GM06990 (cell line): Measurements from ENCODE around the gene RALA.

Experiments used
- DNase-seq: peaks from one replicate; pipeline ENCODE4 v3.0.0-alpha.2; 2011; ENCODE audit not compliant: insufficient read length; ENCODE audit errors: extremely low read depth
- H3K27me3 ChIP-seq: replicated peaks from 2 replicates; pipeline ENCODE4 v1.6.0; 2011; ENCODE audit warnings: low read length; ENCODE audit not compliant: control insufficient read depth, insufficient read depth
- H3K36me3 ChIP-seq: 2 replicates; pipeline ENCODE4 v1.5.1; 2011; ENCODE audit warnings: low read length; ENCODE audit not compliant: control insufficient read depth, insufficient read depth
- H3K4me3 ChIP-seq: replicated peaks from 2 replicates; pipeline ENCODE4 v1.5.1; 2011; ENCODE audit warnings: low read depth, mild to moderate bottlenecking, control low read depth, low read length
- TF ChIP-seq, protein P1 (sequence below): IDR thresholded peaks from 2 replicates; pipeline ENCODE4 v1.5.1; 2011; ENCODE audit warnings: low read length, control low read depth, mild to moderate bottlenecking, inconsistent platforms; ENCODE audit not compliant: insufficient read depth, poor library complexity, severe bottlenecking

Gene RALA

DNA sequence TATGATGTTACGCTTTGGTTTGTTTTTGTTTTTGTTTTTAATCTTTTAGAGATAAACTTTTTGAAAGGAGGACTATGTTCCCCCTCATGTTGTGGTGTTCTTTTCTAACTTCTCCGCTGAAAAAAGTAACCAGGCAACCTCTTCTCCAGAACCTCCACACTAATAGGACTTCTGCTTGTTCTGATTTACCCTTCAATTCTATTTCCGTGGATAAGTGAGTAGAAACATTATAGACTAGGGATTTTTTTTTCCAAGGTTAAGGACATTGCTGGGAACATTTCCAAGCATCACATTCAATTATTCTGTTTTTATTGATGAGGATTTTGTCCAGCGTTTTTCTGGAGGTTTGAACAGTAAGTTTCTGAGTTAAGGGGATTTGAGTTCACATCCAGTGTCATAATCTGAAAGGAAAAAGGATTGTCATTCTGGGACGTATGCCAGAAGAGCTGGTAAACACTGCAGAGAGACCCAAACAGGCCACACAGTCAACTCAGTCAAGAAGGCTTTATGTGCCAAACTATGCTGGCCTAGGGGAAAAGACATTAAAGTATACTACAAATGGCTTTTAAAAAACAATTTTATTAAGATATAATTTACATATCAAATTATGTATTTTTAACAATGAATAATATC lies 28.3 kb upstream of the RALA start:
- no peak overlapping the region for H3K4me3 ChIP-seq
- TF ChIP-seq, protein P1, sequence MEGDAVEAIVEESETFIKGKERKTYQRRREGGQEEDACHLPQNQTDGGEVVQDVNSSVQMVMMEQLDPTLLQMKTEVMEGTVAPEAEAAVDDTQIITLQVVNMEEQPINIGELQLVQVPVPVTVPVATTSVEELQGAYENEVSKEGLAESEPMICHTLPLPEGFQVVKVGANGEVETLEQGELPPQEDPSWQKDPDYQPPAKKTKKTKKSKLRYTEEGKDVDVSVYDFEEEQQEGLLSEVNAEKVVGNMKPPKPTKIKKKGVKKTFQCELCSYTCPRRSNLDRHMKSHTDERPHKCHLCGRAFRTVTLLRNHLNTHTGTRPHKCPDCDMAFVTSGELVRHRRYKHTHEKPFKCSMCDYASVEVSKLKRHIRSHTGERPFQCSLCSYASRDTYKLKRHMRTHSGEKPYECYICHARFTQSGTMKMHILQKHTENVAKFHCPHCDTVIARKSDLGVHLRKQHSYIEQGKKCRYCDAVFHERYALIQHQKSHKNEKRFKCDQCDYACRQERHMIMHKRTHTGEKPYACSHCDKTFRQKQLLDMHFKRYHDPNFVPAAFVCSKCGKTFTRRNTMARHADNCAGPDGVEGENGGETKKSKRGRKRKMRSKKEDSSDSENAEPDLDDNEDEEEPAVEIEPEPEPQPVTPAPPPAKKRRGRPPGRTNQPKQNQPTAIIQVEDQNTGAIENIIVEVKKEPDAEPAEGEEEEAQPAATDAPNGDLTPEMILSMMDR: no peak
- no peaks in the 10 kb centered on the region for H3K27me3 ChIP-seq
- no peak for DNase-seq
- no peaks in the 10 kb centered on the region for H3K36me3 ChIP-seq

DNA sequence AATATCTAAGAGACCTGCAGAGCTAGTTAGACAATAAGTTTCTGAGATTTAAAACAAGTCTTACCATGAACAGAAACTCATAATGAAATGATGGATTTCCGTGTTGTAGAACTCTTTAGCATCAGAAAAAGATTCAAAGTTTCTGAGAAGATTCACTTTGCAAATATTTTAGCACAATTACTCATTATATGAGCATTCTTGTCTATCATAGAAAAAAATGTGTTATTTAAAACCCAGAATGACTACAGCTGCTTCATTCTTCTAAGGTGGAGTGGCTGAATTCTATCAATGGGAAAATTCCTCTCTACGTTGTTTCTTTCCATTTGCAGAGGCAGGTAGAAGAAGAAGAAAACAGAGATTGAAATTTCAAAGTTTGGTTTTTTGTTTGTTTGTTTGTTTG lies 21.0 kb upstream of the RALA start:
- TF ChIP-seq, protein P1: no peak
- Histone ChIP-seq H3K4me3 (no peak overlapping the region), H3K27me3 (no peaks in the 10 kb centered on the region), H3K36me3 (no peaks in the 10 kb centered on the region)
- DNase-seq: no peak

DNA sequence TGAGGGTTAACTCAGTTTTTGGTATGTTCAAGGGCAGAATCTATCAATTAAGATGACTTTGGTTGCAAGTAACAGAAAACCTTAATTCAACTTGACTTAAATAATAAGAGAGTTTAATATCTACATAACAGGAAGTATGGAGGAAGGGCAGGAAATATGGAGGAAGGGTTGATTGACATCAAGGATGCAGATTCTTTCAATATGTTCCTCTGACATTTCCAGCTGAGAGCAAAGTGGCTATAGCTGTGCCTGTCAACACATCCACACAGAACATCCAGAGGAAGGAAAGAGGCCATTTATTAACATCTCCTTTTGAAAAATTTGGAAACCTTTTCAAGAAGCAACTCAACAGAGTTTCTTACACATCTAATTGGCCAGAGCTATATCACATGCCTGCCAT lies 19.4 kb upstream of the RALA start:
- Histone ChIP-seq H3K36me3 (no peaks in the 10 kb centered on the region), H3K27me3 (no peaks in the 10 kb centered on the region), H3K4me3 (no peak overlapping the region)
- no peak for DNase-seq
- TF ChIP-seq, protein P1: no peak

DNA sequence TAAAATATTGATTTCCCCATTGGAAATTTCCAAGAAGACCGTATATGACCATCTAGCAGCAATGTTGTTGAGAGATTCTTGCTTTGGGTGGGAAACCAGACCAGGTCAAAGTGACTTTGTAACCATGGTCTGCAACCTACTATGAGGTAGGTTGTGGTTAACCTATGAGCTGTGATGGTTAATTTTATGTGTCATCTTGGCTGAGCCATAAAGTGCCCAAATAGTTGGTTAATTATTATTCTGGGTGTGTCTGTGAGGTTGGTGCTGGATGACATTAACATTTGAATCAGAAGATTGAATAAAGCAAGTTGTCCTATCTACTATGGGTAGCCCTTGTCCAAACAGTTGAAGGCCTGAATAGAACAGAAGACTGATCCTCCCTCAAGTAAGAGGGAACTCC lies 18.3 kb upstream of the RALA start:
- Histone ChIP-seq H3K36me3 (no peaks in the 10 kb centered on the region), H3K4me3 (no peak overlapping the region), H3K27me3 (no peaks in the 10 kb centered on the region)
- TF ChIP-seq, protein P1: no peak
- no peak for DNase-seq

DNA sequence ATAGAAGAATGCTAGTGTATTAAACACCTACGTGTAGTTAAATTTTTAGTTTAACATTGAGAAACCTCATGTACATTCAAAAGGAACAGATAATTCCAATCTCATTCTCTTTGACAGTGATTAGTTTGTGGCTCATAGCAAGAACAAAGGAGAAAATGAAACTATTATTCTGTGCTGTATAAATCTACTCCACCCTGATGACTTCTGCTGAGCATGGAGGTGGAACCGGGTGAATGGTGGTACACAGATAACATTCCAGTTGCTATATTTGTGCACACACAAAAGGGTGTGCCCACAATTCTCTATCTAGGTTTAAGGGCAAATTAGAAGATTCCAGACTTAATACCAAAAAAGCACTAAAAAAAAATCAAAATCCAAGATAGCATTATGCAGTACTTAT lies 17.0 kb upstream of the RALA start:
- no peaks in the 10 kb centered on the region for H3K27me3 ChIP-seq
- no peaks in the 10 kb centered on the region for H3K36me3 ChIP-seq
- H3K4me3 ChIP-seq: no peak overlapping the region
- TF ChIP-seq, protein P1: no peak
- no peak for DNase-seq

DNA sequence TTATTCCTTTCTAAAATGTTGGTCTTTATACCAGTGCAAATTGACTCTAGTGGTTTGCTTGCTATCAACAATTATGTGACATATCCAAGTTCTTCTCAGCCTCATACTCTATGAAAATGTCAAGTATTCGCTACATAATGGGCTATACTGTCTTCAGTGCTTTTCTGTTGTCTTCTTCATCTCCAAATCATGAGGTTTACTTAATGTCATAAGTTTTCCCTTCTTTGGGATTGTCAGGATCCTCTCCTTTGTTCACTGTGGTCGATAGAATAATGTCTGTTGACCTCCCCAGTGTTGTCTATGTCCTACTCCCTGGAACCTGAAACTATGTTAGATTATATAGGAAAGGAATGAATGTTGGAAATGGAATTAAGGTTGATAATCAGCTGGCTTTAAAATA lies 16.4 kb upstream of the RALA start:
- no peaks in the 10 kb centered on the region for H3K36me3 ChIP-seq
- no peak overlapping the region for H3K4me3 ChIP-seq
- no peaks in the 10 kb centered on the region for H3K27me3 ChIP-seq
- DNase-seq: no peak
- TF ChIP-seq, protein P1: no peak
